Neural progenitor cell (in vitro differentiated cells): Measurements from ENCODE around the gene MBNL2. TPM values are rescaled to one million over a fixed set of nuclear protein-coding genes. Genes with fewer than 3 reads are reported as not detected.

Experiments used
- DNase-seq: peaks from one replicate; pipeline ENCODE4 v3.0.0-alpha.2; 2016; ENCODE audit warnings: low spot score
- H2AFZ ChIP-seq: fragments of 200-600 bp; sonication (generic); replicated peaks from 2 replicates; pipeline ENCODE4 v1.6.1; 2016; ENCODE audit warnings: antibody characterized with exemption
- H3F3A ChIP-seq: fragments of 200-600 bp; sonication (generic); 2 replicates; pipeline ENCODE4 v1.6.1; 2016; ENCODE audit warnings: antibody characterized with exemption, low read depth
- H3K27ac ChIP-seq: fragments of 200-600 bp; sonication (generic); 2 replicates; pipeline ENCODE4 v1.5.1; 2016; ENCODE audit warnings: mild to moderate bottlenecking
- H3K27me3 ChIP-seq: fragments of 200-600 bp; sonication (generic); 2 replicates; pipeline ENCODE4 v1.6.1; 2016; ENCODE audit warnings: mild to moderate bottlenecking, moderate library complexity
- H3K36me3 ChIP-seq: fragments of 200-600 bp; sonication (generic); 2 replicates; pipeline ENCODE4 v1.5.1; 2016
- H3K4me1 ChIP-seq: fragments of 200-600 bp; sonication (generic); 2 replicates; pipeline ENCODE4 v1.6.1; 2016; ENCODE audit warnings: mixed run types
- H3K4me2 ChIP-seq: fragments of 200-600 bp; sonication (generic); 2 replicates; pipeline ENCODE4 v1.6.1; 2016
- H3K4me3 ChIP-seq: fragments of 200-600 bp; sonication (generic); 2 replicates; pipeline ENCODE4 v1.5.1; 2016
- H3K79me2 ChIP-seq: fragments of 200-600 bp; sonication (generic); 2 replicates; pipeline ENCODE4 v1.6.1; 2016; ENCODE audit warnings: low read depth
- H3K9ac ChIP-seq: fragments of 200-600 bp; sonication (generic); 2 replicates; pipeline ENCODE4 v1.6.1; 2016
- H3K9me3 ChIP-seq: fragments of 200-600 bp; sonication (generic); 2 replicates; pipeline ENCODE4 v1.5.1; 2016; ENCODE audit warnings: low read depth
- H4K20me1 ChIP-seq: fragments of 200-600 bp; sonication (generic); 2 replicates; pipeline ENCODE4 v1.6.1; 2016; ENCODE audit warnings: low read depth
- H3K27ac Mint-ChIP-seq: 3 replicates; pipeline ENCODE4 v1.8.0; 2021; ENCODE audit warnings: mixed read lengths
- H3K27me3 Mint-ChIP-seq: 2 replicates; pipeline ENCODE4 v1.8.0; 2022; ENCODE audit warnings: low read depth, mild to moderate bottlenecking, inconsistent platforms, moderate library complexity, mixed read lengths; ENCODE audit not compliant: insufficient read depth
- H3K36me3 Mint-ChIP-seq: 3 replicates; pipeline ENCODE4 v1.8.0; 2021; ENCODE audit warnings: mixed read lengths
- H3K4me1 Mint-ChIP-seq: 3 replicates; pipeline ENCODE4 v1.8.0; 2021; ENCODE audit warnings: mixed read lengths
- H3K4me3 Mint-ChIP-seq: 3 replicates; pipeline ENCODE4 v1.8.0; 2021; ENCODE audit warnings: mild to moderate bottlenecking, moderate library complexity, mixed read lengths
- H3K9me3 Mint-ChIP-seq: 3 replicates; pipeline ENCODE4 v1.8.0; 2020; ENCODE audit warnings: mixed read lengths
- EZH2 ChIP-seq: fragments of 200-600 bp; sonication (generic); IDR thresholded peaks from 2 replicates; pipeline ENCODE4 v1.6.1; 2017; ENCODE audit warnings: antibody characterized with exemption, mild to moderate bottlenecking, moderate library complexity
- EZH2phosphoT487 ChIP-seq: fragments of 200-600 bp; sonication (generic); IDR thresholded peaks from 2 replicates; pipeline ENCODE4 v1.6.1; 2017; ENCODE audit warnings: antibody characterized with exemption
- total RNA-seq: library from RNA; depleted of rRNA; stranded (reverse); fragments of >200 nt; gene quantifications from 2 replicates; pipeline ENCODE4 v1.2.3, GENCODE V29; 2015; ENCODE audit warnings: low replicate concordance
- TF ChIP-seq, protein P1 (sequence below): fragments of 200-600 bp; sonication (generic); IDR thresholded peaks from 2 replicates; pipeline ENCODE4 v1.5.1; 2017; ENCODE audit warnings: antibody characterized with exemption, mild to moderate bottlenecking

The MBNL2 gene
- total RNA-seq, 1 donor from 2014 or later = 19.6 TPM

DNA sequence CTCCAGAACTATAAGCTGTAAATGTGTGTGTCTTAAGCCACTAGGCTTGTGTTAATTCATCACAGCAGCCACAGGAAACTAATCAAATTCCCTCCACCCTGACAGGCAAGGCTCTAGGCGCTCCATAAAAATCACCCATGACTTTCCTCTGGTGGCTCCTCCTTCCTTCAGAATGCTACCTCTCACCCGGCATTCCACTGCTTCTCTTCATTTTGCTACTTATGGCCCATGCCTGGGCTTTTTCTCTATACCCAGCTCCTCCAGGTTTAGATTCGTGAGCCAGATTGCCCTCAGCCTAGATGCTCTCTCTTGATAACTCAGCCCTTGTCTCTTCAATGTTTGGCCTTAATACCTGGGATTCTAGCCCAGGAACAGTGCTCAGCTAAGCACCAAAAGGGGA, 36.4 kb upstream of the MBNL2 start:
- Histone ChIP-seq H3K27me3 (no peaks in the 10 kb centered on the region), H3K9ac (no peak overlapping the region), H3K4me2 (no peak overlapping the region), H3K4me1 (no peaks in the 10 kb centered on the region), H3K9me3 (no peaks in the 10 kb centered on the region), H3F3A (no peaks in the 10 kb centered on the region), H4K20me1 (no peaks in the 10 kb centered on the region), H3K36me3 (no peaks in the 10 kb centered on the region), H2AFZ (no peak overlapping the region), H3K4me3 (no peak overlapping the region), H3K79me2 (no peaks in the 10 kb centered on the region), H3K27ac (no peak overlapping the region)
- no peak overlapping the region for H3K4me3 Mint-ChIP-seq
- no peaks in the 10 kb centered on the region for H3K9me3 Mint-ChIP-seq
- H3K27me3 Mint-ChIP-seq = no peaks in the 10 kb centered on the region
- TF ChIP-seq EZH2 = no peak
- TF ChIP-seq, protein P1, sequence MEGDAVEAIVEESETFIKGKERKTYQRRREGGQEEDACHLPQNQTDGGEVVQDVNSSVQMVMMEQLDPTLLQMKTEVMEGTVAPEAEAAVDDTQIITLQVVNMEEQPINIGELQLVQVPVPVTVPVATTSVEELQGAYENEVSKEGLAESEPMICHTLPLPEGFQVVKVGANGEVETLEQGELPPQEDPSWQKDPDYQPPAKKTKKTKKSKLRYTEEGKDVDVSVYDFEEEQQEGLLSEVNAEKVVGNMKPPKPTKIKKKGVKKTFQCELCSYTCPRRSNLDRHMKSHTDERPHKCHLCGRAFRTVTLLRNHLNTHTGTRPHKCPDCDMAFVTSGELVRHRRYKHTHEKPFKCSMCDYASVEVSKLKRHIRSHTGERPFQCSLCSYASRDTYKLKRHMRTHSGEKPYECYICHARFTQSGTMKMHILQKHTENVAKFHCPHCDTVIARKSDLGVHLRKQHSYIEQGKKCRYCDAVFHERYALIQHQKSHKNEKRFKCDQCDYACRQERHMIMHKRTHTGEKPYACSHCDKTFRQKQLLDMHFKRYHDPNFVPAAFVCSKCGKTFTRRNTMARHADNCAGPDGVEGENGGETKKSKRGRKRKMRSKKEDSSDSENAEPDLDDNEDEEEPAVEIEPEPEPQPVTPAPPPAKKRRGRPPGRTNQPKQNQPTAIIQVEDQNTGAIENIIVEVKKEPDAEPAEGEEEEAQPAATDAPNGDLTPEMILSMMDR = no peak
- H3K4me1 Mint-ChIP-seq = peaks cover 2% of the 10 kb centered on the region
- H3K27ac Mint-ChIP-seq = no peak overlapping the region
- no peaks in the 10 kb centered on the region for H3K36me3 Mint-ChIP-seq
- no peak for DNase-seq

DNA sequence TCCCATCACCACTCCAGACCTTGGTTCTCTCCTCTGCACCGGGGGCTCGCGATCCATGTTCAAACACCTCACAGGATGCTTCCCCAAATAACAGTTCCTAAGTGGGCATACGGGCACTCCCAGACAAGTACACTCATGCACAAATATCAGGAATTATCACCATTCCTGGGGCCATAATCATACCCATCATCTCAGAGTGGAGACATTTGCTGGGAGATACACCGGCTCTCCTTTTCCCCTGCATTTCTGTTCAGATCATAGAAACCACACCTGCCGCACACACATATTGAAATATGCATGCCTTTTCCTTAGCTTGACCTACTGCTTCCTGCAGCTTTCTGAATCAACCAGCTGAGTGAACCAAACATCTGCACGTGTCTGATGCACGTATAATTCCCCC, 33.9 kb upstream of the MBNL2 start:
- no peaks in the 10 kb centered on the region for H3K27me3 Mint-ChIP-seq

DNA sequence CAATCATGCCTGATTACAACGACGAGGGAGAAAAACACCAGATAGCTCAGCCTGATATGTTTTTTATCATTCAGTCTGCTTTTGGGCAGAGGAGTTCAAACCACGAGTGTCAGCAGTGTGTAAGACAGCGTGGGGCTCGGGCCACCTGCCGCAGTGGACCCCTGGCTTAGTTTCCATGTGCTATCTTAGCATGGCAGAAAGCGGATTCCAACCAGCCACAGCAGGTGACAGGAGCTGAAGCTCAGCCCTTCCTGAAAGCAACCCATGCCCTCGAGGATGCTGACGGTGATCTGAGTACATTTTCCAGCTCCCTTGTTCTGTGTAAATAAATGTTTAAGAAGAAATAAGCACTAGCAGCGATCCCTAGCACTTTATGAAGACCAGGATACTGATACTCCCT, 32.2 kb upstream of the MBNL2 start:
- Mint-ChIP-seq H3K4me3 (no peak overlapping the region), H3K4me1 (no peaks in the 10 kb centered on the region), H3K27me3 (no peaks in the 10 kb centered on the region), H3K36me3 (no peaks in the 10 kb centered on the region), H3K27ac (no peak overlapping the region), H3K9me3 (no peaks in the 10 kb centered on the region)
- DNase-seq = no peak
- Histone ChIP-seq H2AFZ (no peak overlapping the region), H3K79me2 (no peaks in the 10 kb centered on the region), H3F3A (no peaks in the 10 kb centered on the region), H4K20me1 (no peaks in the 10 kb centered on the region), H3K27ac (no peak overlapping the region), H3K9me3 (no peaks in the 10 kb centered on the region), H3K4me1 (no peaks in the 10 kb centered on the region), H3K4me2 (no peak overlapping the region), H3K4me3 (no peak overlapping the region), H3K36me3 (no peaks in the 10 kb centered on the region), H3K27me3 (no peaks in the 10 kb centered on the region), H3K9ac (no peak overlapping the region)
- TF ChIP-seq, protein P1 = no peak
- TF ChIP-seq EZH2phosphoT487 = no peak
- no peak for TF ChIP-seq EZH2

More for the DNA sequence above, 33.9 kb upstream of the MBNL2 start:
- no peak overlapping the region for H3K4me2 ChIP-seq
- no peaks in the 10 kb centered on the region for H3F3A ChIP-seq
- H2AFZ ChIP-seq = no peak overlapping the region
- Mint-ChIP-seq H3K36me3 (no peaks in the 10 kb centered on the region), H3K27ac (no peak overlapping the region), H3K9me3 (no peaks in the 10 kb centered on the region), H3K4me1 (no peaks in the 10 kb centered on the region), H3K4me3 (no peak overlapping the region)
- H3K79me2 ChIP-seq = no peaks in the 10 kb centered on the region
- TF ChIP-seq, protein P1 = no peak
- TF ChIP-seq EZH2phosphoT487 = no peak
- no peaks in the 10 kb centered on the region for H3K36me3 ChIP-seq
- H3K9me3 ChIP-seq = no peaks in the 10 kb centered on the region
- no peaks in the 10 kb centered on the region for H4K20me1 ChIP-seq
- no peak overlapping the region for H3K9ac ChIP-seq
- no peak for DNase-seq
- H3K4me3 ChIP-seq = no peak overlapping the region
- no peak overlapping the region for H3K27ac ChIP-seq
- no peaks in the 10 kb centered on the region for H3K27me3 ChIP-seq
- H3K4me1 ChIP-seq = no peaks in the 10 kb centered on the region

DNA sequence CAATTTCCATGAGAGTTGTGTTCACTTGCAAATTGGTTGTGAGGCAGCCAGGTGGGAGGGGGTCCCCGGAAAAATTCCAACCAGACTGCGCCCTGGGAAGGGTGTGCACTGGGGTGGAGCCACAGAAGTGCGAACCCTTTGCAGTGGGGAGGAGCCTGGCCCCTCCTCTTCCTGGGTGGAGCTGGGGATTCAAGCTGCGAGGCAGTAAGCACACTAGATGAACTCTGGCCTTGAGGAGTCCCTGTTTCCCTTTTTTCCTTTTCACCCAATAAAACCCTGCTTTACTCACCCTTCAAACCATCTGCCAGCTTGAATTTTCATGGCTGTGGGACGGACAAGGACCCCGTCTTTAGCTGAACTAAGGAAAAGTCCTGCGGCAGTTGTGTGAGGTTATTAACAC, 31.0 kb upstream of the MBNL2 start:
- Histone ChIP-seq H3K4me2 (no peak overlapping the region), H3K4me3 (no peak overlapping the region)

More for the DNA sequence above, 31.0 kb upstream of the MBNL2 start:
- Mint-ChIP-seq H3K27ac (no peak overlapping the region), H3K4me1 (no peaks in the 10 kb centered on the region), H3K36me3 (no peaks in the 10 kb centered on the region), H3K9me3 (no peaks in the 10 kb centered on the region), H3K4me3 (no peak overlapping the region), H3K27me3 (no peaks in the 10 kb centered on the region)
- Histone ChIP-seq H3K79me2 (no peaks in the 10 kb centered on the region), H3K9ac (no peak overlapping the region), H3K27ac (no peak overlapping the region), H3K9me3 (no peaks in the 10 kb centered on the region), H3K36me3 (no peaks in the 10 kb centered on the region), H3K27me3 (no peaks in the 10 kb centered on the region), H3F3A (no peaks in the 10 kb centered on the region), H3K4me1 (no peaks in the 10 kb centered on the region), H4K20me1 (no peaks in the 10 kb centered on the region), H2AFZ (peak overlapping the region; percentile 74)
- TF ChIP-seq EZH2phosphoT487 (no peak), EZH2 (no peak)
- TF ChIP-seq, protein P1 = no peak
- DNase-seq = no peak
